Endothelial cell of hepatic sinusoid (primary cell): ENCODE measurements around the gene ARHGEF19.

Source experiments
- in situ Hi-C: cut with HindIII; loops from 2 replicates; pipeline ENCODE4 v1.10.0; 2017; ENCODE audit warnings: low sequenced_read_pairs

ARHGEF19 gene

DNA sequence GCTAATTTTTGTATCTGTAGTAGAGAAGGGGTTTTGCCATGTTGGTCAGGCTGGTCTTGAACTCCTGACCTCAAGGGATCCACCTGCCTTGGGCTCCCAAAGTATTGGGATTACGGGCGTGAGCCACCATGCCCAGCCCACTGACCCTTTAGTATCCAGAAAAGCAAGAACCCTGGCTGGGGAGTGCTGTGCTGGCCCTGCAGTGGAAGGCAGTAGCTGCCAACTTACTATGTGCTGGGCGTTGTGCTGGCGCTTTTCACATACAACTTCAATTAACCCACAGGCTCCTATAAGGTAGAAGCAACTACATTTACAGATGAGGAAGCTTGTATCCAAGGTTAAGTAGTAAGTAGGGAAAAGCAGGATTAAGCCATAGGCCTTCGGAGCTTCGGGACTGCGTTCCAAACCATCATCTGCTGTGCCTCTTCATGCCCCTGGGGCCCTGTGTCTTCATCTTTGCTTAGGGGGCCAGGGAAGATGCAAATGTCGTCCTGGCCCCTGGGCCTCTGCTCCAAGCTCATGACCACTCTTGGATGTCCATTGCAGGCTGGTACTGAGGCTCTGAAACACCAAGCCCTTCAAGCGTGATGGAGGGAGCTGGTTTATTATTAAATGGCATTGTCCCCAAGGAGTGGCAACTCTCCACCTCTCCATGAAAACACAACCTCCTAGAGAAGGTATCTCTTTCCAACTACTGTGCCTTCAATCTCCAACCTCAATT, 33.2 kb upstream of the ARHGEF19 start:
- in situ Hi-C loops = loop anchor here (5.0 kb wide), 1 partner anchor 47 kb away; no protein-coding TSS in a partner anchor

DNA sequence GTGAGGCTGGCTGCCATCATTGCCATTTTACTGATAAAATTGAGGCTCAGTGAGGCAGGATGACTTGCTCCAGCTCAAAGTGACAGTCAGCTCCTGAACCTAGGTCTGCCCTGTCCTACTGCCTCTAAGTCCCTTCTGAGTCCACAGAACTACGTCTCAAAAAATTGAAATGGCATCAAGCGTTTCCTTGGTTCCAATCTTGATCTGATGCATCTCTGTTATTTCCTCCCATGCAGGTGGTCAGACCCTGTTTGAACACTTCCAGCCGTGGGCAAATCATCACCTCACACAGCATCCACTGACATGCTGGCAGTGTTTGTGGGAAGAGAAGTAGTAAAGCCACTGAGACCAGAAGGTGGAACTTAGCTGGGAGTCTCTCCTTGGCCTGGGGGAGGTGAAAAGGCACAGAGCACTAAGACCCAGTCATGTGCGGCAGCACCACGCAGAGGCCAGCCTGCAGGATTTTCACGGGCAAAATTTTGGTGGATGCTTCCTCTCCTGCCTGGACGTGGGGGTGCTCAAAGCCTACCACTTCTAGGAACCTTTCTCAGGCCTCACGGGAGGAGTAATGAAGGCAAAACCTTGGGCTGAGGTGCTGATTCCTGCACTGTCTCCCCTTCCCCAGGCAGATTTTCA, 32.3 kb upstream of the ARHGEF19 start:
- in situ Hi-C loops = loop anchor here (5.0 kb wide), 1 partner anchor 48 kb away; no protein-coding TSS in a partner anchor

DNA sequence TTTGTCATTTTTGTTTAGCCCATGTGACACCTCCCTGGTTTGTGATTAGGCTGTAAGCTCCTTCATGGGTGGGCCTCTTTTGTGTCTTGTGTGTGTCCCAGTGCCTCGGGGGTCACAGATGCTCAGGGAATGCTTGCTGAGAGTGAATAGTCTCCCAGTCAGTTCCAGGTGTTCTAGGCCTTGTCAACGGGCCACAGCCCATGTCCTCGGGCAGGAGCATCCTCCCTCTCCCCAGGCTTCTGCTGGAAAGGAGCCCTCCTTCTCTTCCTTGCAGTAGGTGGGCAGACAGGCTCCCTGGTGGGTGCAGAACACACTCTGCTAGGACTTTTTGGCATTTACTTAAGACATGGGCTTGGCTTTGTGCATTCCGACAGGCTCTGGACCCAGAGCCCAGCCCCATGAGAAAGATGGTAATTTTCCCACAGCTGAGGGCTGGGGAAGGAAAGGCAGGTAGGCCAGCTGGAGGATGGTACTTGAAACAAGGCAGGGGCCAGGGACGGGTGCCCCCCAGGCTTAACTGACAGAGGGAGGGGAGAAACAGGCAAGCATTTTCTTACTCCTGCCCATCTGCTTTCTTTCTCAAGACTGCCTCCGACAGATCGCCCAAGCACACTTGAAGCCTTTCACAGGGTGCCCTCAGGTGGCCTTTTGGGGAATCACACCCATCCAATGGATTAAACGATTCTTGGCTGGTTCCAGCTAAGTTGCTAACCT, 31.6 kb upstream of the ARHGEF19 start:
- in situ Hi-C loops = no loop called here

DNA sequence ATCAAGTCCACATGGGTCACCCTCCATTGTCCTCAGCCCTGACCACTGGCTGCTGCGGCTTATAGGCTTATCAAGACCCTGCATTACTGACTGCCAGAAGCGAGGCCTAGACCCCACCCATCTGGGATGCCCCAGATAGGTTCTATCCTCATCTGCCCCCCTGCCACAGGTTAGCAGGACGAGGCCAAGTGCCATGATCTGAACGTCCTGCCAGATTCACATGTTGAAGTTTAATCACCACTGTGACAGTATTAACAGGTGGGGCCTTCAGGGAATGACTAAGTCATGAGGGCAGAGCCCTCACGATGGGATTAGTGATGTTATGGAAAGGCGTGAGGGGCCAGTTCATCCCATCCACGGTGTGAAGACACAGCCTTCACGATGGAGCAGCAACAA, 30.8 kb upstream of the ARHGEF19 start:
- in situ Hi-C loops = no loop called here

DNA sequence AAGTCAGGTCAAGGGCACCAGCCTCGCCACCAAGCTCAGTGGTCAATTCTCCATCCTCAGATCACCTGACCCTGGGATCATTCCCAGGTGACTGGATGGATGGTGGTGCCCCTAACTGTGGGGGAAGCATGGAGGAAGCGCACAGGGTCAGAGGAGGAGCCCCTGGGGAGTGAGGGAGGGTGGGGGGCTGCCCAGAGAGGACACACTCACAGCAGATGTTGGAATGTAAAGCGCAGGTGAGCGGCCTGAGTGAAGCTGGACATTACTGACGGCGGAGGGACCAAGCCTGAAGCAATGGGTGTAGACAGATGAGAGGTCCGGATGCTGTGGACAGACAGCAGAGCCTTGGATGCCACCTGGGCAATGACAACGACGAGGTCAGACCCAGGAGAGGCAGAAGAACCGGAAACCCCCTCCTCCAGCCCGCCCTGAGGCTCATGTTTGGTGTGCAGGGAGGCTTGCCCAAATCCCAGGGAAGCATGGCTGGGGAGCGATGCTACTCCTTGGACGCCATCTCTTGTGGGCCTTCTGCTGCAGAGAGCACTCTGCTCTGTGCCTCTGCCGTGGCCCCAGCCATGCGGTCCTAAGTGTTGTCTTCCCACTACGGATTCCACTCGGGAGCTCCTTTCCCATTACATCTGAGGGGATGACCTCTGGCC, 30.2 kb upstream of the ARHGEF19 start:
- in situ Hi-C loops = no loop called here

DNA sequence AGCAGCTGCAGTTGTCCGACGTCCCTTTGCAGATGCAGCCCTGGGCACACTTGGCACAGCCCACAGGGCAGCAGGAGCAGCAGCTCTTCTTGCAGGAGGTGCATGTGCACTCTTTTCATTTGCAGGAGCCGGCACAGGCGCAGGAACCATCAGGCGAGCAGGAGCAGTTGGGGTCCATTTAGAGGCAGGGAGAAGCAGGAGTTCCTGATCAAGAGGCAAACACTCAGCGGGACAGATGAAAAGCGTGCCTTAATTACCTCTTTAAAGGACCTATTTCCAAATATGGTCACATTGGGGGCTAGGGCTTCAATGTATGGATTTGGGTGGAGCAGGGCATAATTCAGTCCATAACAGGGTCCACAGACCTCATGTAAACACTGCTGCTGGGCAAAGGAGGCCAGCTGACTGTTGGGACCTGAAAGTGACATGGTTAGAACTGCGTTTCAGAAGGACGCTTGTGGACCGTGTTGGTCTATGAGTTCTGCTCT, 28.8 kb upstream of the ARHGEF19 start:
- in situ Hi-C loops = no loop called here

DNA sequence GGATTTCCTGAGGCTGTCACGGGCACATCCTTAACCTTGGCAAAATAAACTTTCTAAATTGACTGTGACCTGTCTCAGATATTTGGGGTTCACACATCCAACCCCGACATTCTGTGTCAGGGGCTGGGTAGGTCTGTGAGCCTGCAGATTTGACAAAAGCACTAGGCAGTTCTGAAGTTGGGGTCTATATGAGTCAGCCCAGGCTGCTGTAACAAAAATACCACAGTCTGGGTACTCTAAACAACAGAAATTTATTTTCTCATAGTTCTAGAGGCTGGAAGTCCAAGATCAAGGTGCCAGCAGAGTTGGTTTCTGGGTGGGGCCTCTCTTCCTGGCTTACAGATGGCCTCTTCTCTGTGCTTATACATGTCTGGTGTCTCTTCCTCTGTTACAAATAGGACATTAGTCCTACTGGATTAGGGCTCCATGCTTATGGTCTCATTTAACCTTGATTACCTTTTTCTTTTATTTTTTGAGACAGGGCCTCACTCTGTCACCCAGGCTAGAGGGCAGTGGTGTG, 27.6 kb upstream of the ARHGEF19 start:
- in situ Hi-C loops = no loop called here

DNA sequence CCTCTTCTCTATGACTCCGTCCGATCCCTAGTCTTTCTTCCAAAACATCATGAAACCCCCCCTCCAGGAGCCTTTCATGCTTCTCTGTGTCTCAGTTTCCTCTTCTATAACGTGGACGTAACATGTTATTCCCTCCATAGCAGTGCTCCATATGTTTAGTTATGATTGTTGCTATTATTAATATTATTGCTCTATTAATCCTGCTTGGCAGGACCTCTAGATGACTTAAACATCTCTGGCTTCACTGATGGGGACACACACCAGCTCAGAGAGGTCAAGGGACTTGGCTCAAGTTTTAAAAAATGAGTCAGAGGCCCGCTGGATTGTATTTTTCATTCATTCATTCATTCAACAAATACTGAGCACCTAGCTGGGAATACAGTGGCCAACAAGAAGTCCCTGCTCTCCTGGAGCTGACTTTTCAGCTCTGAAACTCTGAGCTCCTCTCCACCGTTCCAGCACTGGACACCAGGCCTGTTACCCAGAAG, 24.9 kb upstream of the ARHGEF19 start:
- in situ Hi-C loops = no loop called here

DNA sequence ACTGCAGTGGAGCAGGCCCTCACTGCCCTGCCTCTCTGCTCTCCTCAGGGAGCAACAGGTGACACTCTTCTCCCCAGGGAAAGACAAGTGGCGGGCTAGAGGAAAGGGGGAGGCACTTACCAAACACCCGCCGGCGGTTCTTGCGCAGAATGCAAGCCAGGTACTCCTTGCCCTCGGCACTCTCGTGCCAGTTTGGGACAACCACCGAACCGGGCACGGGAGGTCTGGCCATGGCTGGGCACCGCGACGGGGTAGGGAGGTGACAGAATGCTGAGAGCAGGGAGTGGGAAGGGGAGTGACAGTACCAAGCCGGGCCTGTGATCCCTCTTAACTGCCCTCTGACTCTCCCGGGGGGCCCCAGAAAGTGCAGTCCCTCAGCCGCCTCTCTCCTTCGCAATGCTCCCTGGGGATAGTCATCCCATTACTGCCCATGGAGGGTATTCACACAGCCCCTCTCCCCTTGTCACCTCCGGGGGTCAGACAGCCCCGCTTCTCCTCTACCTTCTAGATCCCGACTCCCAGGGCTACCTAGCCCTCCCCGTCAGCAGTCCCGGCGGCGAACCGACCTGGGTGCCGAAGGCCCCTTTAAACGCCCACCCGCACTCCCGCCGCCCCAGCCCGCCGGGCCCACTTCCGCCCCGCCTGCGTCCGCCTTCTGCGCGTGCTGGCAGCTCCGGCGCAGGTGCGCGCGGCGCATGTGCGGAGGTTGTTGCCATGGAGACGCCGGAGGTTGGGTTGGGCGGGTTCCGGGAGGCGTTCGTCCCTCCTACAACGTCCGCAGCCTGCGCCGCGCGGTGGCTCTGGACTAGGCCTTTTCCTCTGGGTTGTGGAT, 24.3 kb upstream of the ARHGEF19 start, which contains the start of gene CPLANE2:
Gene CPLANE2 (minus strand): TSS at position 673 of the 832 bp plus-strand sequence. CDS start 441 bp downstream, at position 232.
- in situ Hi-C loops = no loop called here

DNA sequence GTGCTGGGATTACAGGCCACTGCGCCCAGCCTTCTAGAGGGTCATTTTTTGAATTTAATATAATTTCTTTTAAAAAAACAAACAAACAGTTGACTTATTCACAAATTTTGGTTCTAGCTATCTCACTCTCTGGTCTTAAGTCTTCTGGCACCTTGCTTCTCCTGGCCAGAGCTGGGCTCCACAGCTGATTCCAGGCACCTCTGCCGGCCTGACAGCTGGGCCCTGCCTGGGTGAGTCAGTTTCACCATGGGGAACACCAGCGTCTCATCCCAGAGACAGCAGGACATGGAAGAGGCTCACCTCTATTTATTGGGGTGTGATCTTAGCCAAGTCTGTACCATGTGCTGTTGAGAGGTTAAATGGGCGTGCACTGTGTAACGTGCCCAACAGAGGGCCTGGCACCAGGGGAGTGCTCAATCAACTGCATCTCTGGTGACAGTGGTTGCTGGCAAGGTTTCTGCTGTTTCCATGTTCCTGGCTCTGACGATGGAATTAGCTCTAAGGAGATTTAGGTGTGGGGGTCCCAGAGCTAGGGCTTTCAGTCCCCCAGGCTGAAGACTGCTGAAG, 23.6 kb upstream of the ARHGEF19 start:
- in situ Hi-C loops = no loop called here

DNA sequence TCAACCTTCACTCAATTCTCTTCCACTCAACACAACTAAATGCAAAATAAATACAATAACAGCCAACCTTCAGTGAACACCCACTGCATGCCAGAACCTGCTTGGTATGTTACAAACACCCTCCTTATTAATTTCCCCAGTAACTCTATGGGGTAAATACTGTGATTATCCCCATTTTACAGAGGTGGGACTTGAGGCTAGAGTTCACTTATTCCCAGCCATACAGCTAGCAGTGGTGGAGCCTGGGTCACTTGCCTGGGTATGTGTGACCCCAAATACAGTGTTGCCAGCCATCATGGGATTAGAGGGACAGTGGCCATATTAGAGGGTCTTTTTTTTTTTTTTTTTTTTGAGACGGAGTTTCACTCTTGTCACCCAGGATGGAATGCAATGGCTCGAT, 22.9 kb upstream of the ARHGEF19 start:
- in situ Hi-C loops = no loop called here

DNA sequence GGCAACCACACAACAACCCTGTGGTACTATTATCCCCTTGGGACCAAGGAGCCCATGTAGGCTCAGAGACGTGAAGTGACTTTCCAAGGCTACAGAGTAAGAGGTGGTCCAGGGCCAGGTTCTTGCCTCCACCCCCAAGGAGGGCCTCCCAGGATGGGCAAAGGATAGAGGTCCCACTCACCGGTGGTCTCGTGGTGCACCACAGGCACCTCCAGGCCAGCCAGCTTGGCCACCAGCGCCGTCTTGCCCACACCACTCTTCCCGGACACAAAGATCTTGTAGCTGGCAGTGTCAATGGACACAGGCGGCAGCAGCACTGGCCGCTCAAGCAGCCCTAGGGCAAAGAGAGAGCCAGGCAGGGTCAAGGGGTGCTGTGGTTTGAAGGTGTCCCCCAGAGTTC, 21.0 kb upstream of the ARHGEF19 start:
- in situ Hi-C loops = no loop called here

DNA sequence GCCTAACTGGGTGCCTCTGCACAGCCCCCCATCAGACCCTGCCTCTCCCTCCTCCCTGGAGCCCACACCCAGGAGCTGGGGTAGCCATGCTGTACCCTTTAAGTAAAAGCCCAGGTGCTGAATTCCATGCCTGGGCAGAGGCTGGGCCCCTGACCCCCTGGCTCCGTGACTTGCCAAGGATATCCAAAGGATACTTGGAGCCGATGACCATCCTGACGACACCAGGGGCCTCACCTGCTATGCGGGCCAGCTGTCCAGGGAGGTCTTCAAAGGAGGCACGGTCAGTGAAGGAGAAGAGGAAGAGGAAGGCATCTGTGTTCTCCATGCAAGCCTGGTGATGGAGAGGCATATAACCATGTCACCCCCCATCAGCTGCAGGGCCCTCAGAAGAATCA, 19.9 kb upstream of the ARHGEF19 start:
- in situ Hi-C loops = no loop called here

DNA sequence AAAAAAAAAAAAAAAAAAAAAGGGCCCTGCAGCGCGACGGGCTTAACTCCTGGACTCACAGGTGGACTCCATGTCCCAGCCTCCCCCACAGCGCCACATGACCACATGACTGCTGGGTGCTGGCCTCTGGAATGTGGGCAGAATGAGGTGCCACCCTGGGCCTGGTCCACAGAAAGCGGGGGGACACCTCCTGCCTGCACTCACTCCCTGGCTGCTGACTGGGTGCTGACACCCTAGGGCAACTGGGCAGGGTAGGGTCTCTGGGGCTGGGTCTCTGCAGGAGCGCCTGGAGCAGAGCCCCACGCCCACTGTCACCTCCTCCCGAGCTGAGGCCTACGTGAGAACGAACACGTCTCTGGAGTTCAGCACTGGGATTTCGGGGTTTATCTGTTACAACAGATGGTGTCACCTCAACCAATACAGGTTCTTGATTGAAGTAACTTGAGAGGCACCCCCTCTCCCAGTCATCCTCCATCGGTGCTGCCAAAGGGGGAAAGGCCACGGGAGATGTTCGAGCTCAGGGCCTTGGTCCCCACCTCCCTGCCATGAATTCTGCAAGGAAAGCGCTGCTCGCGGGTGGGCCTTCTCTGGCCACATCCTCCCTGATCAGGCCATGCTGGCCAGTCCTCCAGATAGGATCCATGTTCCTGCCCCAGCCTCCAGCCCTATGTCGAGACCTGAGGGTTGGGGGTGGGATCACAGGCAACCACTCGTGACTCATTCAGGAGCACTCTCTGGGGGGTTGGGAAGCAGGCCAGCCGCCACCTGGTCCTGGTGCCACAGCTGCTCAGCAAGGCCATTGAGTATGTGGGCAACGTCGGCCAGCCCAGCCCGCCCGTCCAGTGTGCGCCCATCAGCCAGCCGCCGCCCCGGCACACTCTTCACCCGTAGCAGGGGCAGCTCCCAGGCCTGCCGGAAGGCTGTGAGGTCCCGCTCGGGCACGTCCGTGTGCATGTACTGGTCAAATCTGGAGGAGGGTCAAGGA, 19.2 kb upstream of the ARHGEF19 start:
- in situ Hi-C loops = no loop called here

DNA sequence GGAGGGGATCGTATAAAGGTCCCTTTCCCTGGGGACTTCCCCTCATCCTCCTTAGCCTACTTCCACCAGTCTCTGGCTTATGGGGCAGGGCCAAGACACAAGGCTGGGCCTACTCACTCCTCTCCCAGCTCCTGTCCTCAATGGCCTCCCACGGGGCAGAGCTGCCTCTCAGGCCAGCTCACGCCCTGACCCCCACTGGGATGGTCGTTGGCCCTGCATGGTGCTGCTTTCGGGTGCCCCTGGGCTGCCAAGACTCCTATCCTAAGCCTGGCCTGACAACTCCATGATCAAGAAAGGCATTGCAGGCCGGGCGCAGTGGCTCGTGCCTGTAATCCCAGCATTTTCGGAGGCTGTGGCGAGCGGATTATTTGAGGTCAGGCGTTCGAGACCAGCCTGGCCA, 18.3 kb upstream of the ARHGEF19 start:
- in situ Hi-C loops = no loop called here

DNA sequence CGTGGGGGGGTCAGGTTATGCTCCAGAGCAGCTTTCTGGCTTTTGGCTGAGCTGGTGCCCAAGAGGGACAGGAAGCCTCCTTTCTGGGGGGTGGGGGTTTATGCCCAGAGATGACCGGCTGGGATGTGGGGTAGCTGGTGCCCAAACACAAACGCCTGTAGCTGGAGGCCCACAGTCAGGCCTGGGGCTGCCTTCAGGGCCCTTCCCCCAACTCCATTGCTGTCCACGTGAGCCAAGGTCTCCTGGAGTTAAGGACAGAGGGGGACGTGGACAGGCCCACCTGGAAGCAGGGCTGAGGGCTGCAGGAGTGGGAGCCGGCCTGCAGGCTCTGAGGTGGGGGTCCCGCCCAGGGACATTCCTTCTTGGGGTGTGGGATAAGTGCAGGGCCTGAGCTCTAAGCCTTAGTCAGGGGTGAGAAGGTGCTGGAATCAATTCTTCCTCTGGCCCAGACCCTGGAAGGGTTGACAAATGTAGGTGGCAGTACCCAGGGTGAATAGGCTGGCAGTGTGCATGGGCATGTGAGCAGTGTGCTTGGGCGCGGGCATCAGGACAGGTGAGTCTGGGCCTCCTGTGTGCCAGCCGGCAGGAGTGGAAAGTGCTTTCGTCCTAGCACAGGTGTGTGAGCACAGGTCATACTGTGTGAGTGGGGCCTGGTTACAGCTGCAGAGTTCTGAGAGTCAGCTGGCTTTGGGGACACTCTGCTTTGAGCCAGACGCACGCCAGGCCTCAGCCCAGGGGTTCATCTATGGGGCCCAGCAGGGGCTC, 17.7 kb upstream of the ARHGEF19 start:
- in situ Hi-C loops = no loop called here

DNA sequence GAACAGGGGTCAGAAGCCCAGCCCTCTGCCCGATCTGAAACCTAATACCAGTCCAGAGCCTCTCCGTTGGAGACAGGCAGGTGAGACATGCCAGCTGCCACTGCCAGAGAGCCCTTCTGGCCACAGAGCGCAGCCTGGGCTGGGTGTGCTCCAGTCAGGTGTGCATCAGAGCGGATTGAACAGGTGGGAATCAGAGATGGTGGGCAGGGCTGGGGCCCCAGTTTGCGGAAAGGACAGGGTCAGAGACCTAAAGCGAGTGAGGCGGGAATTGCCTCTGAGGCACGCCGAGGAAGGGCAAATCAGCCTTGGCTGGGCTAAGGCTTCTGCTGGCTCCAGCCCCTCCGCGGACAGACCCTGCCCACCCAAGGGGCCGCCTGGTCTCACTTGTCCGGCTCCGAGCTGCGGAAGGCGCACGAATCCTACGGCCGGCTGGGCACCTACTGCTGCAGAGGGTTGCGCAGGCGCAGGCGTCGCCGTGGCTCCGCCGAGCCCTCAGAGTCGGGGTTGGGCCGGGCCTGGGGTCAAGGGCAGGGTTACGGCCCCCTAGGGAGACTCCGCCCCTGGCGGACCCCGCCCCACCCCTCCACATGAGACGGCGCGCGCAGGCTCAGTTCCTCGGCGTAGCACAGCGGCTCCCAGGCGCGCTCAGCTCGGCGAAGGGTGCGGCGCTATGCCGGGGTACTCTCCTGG, 14.2 kb upstream of the ARHGEF19 start:
- in situ Hi-C loops = no loop called here
